Measurements from ENCODE around the gene SLC15A3. TPM values are rescaled to one million over a fixed set of nuclear protein-coding genes. Genes with fewer than 3 reads are reported as not detected.

Gene SLC15A3
- total and polyA plus RNA-seq, 7 experiments from 2014 or later = 0.85 to 101 (median 10.2) TPM

DNA sequence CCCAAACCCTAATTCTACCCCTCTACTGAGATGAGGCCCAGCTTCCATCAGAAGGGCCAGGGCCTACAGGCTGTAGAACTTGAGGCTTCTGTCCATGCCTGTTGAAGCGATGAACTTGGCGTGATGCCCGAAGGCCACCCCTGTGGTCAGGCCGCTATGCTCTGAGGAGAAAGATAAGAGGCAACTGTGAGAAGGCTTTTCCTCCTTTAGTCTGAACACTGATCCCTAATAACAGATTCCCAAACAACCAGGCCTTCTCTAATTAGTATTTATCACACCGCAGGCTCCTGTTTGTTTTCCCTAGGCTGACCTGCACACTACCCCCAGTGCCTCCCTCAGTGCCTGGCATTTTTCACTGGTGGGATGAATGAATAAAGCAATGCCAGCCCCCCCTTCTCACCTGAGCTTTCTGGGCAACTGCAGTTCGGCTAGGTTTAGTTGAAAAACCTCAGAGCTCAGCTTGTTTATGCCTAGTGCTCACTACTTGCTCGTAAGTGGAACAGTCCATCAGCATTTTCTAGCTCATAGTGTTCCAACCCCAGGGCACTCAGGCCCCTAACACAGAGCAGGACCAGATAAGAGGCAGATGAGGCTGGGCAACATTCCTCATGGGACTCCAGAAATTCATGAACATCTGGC lies 60.8 kb downstream of the SLC15A3 start:
- peaks cover 0 to 10% (median 4%) of the 10 kb centered on the region in 7 donors for H3K4me1 Mint-ChIP-seq
- Histone ChIP-seq H3K9me3 (ENCODE audit: control insufficient read depth in 2 of 3, low read length in 3 of 3) (no peaks in the 10 kb centered on the region), H3K27me3 (ENCODE audit: control insufficient read depth in 2 of 2, insufficient read depth in 2 of 2, low read length in 2 of 2) (no peaks in the 10 kb centered on the region), H3K4me1 (ENCODE audit: control insufficient read depth in 2 of 2, insufficient read depth in 2 of 2, low read length in 2 of 2) (no peaks in the 10 kb centered on the region), H3K36me3 (ENCODE audit: control insufficient read depth in 2 of 3, insufficient read depth in 3 of 3, low read length in 3 of 3) (peaks cover 10 to 69% (median 22%) of the 10 kb centered on the region in 3 experiments), H3K27ac (ENCODE audit: low read depth, low read length) (no peak overlapping the region), H3K4me3 (ENCODE audit: low read length) (no peak overlapping the region)
- no peak overlapping the region for H3K4me3 Mint-ChIP-seq
- DNase-seq (no peak), ATAC-seq (no peak)
- H3K27ac Mint-ChIP-seq = no peak overlapping the region
- intact Hi-C loops (cut with micrococcal nuclease) = no loop called here
- ChIA-PET POLR2A (interaction anchor here (1.7 kb wide), 1 partner anchor 13 kb away, joined by 8 read pairs; no protein-coding TSS in a partner anchor), CTCF (interaction anchor here (2.0 kb wide), 1 partner anchor 8 kb away, joined by 13 read pairs; no protein-coding TSS in a partner anchor)
- no peaks in the 10 kb centered on the region for H3K27me3 Mint-ChIP-seq
- peaks cover 12 to 49% (median 25%) of the 10 kb centered on the region in 5 donors for H3K36me3 Mint-ChIP-seq
- H3K9me3 Mint-ChIP-seq = no peaks in the 10 kb centered on the region

GRCh38 chr11:60890696-60891095 lies 61.3 kb downstream of the SLC15A3 start:
- DNase-seq (no peak), ATAC-seq (no peak)
- Mint-ChIP-seq H3K27ac (peak overlapping the region in 1 of 9 donors; percentile 12), H3K36me3 (peaks cover 11 to 46% (median 22%) of the 10 kb centered on the region in 5 donors), H3K9me3 (no peaks in the 10 kb centered on the region), H3K4me1 (peaks cover 0 to 9% (median 4%) of the 10 kb centered on the region in 7 donors), H3K27me3 (no peaks in the 10 kb centered on the region), H3K4me3 (no peak overlapping the region)
- no peak overlapping the region for H3K27ac ChIP-seq (ENCODE audit: low read depth, low read length)
- ChIA-PET POLR2A (interaction anchor here (0.6 to 1.7 kb wide), 2 partner anchors 14 to 90 kb away, joined by 3 to 8 read pairs; no protein-coding TSS in a partner anchor), CTCF (interaction anchor here (2.0 kb wide), 1 partner anchor 9 kb away, joined by 13 read pairs; no protein-coding TSS in a partner anchor)
- H3K9me3 ChIP-seq (ENCODE audit: control insufficient read depth in 2 of 3, low read length in 3 of 3) = no peaks in the 10 kb centered on the region
- H3K36me3 ChIP-seq (ENCODE audit: control insufficient read depth in 2 of 3, insufficient read depth in 3 of 3, low read length in 3 of 3) = peaks cover 6 to 64% (median 16%) of the 10 kb centered on the region in 3 experiments
- no peak overlapping the region for H3K4me3 ChIP-seq (ENCODE audit: low read length)
- intact Hi-C loops (cut with micrococcal nuclease) = no loop called here
- H3K4me1 ChIP-seq (ENCODE audit: control insufficient read depth in 2 of 2, insufficient read depth in 2 of 2, low read length in 2 of 2) = no peaks in the 10 kb centered on the region
- H3K27me3 ChIP-seq (ENCODE audit: control insufficient read depth in 2 of 2, insufficient read depth in 2 of 2, low read length in 2 of 2) = no peaks in the 10 kb centered on the region

- CTCF ChIA-PET = interaction anchor here (0.6 to 2.0 kb wide), 2 partner anchors 10 to 43 kb away, joined by 3 to 13 read pairs; no protein-coding TSS in a partner anchor
- POLR2A ChIA-PET = interaction anchor here (1.7 kb wide), 1 partner anchor 14 kb away, joined by 8 read pairs; no protein-coding TSS in a partner anchor
- H3K27ac Mint-ChIP-seq = peak overlapping the region in 4 of 9 donors; percentile 0 to 73 (median 33)
- intact Hi-C loops (cut with micrococcal nuclease) = no loop called here
- Histone ChIP-seq H3K9me3 (ENCODE audit: control insufficient read depth in 2 of 3, low read length in 3 of 3) (no peaks in the 10 kb centered on the region), H3K36me3 (ENCODE audit: control insufficient read depth in 2 of 3, insufficient read depth in 3 of 3, low read length in 3 of 3) (peaks cover 4 to 56% (median 8%) of the 10 kb centered on the region in 3 experiments), H3K27ac (ENCODE audit: low read depth, low read length) (no peak overlapping the region), H3K4me1 (ENCODE audit: control insufficient read depth in 2 of 2, insufficient read depth in 2 of 2, low read length in 2 of 2) (no peaks in the 10 kb centered on the region), H3K4me3 (ENCODE audit: low read length) (no peak overlapping the region), H3K27me3 (ENCODE audit: control insufficient read depth in 2 of 2, insufficient read depth in 2 of 2, low read length in 2 of 2) (no peaks in the 10 kb centered on the region)
- no peaks in the 10 kb centered on the region for H3K27me3 Mint-ChIP-seq
- H3K4me3 Mint-ChIP-seq = no peak overlapping the region
- H3K36me3 Mint-ChIP-seq = peaks cover 6 to 45% (median 22%) of the 10 kb centered on the region in 5 donors
- peaks cover 0 to 8% (median 4%) of the 10 kb centered on the region in 7 donors for H3K4me1 Mint-ChIP-seq
- ATAC-seq = no peak
- no peaks in the 10 kb centered on the region for H3K9me3 Mint-ChIP-seq
- no peak for DNase-seq
These were observed 62.1 kb downstream of the SLC15A3 start for GRCh38 chr11:60889869-60890311.

DNA sequence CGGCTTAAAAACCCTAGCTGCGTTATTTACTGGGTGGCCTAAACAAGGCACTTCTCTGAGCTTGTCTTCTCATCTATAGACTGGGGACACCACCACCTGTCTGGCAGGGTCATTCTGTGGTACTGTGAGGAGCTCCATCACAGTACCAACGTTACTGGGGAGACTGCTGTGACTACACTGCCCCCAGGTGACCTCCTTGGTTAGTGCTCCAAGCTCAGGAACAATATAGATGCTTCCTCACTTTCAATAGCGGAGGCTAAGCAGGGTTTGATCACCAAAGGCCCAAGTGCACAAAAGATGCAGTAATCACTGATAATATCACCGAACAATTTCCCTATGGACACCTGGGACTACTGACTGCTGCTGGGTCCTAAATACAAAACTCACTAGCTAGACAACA lies 64.4 kb downstream of the SLC15A3 start:
- DNase-seq = peak in 2 of 9 donors; percentile 14 to 24
- Mint-ChIP-seq H3K27me3 (no peaks in the 10 kb centered on the region), H3K36me3 (peaks cover 10 to 46% (median 22%) of the 10 kb centered on the region in 5 donors), H3K9me3 (no peaks in the 10 kb centered on the region), H3K4me3 (no peak overlapping the region), H3K27ac (no peak overlapping the region), H3K4me1 (peaks cover 0 to 9% (median 7%) of the 10 kb centered on the region in 7 donors)
- Histone ChIP-seq H3K27me3 (ENCODE audit: control insufficient read depth in 2 of 2, insufficient read depth in 2 of 2, low read length in 2 of 2) (no peaks in the 10 kb centered on the region), H3K4me3 (ENCODE audit: low read length) (no peak overlapping the region), H3K4me1 (ENCODE audit: control insufficient read depth in 2 of 2, insufficient read depth in 2 of 2, low read length in 2 of 2) (no peaks in the 10 kb centered on the region), H3K27ac (ENCODE audit: low read depth, low read length) (no peak overlapping the region), H3K36me3 (ENCODE audit: control insufficient read depth in 2 of 3, insufficient read depth in 3 of 3, low read length in 3 of 3) (peaks cover 4 to 38% (median 6%) of the 10 kb centered on the region in 3 experiments), H3K9me3 (ENCODE audit: control insufficient read depth in 2 of 3, low read length in 3 of 3) (no peaks in the 10 kb centered on the region)
- intact Hi-C loops (cut with micrococcal nuclease) = loop anchor here (1.0 kb wide), 2 partner anchors 56 to 112 kb away; no protein-coding TSS in a partner anchor
- peak; percentile 87 for ATAC-seq
- POLR2A ChIA-PET = no interaction called here
- CTCF ChIA-PET = interaction anchor here (0.7 to 2.4 kb wide), 4 partner anchors 12 to 56 kb away, joined by 3 to 29 read pairs (median 5); no protein-coding TSS in a partner anchor

Other genes starting within 250 kb of the SLC15A3 start
- not detected for gene MS4A18, start 227.5 kb downstream of the SLC15A3 start, total RNA-seq
- not detected for gene MS4A18, start 227.5 kb downstream of the SLC15A3 start, polyA plus RNA-seq
- gene MS4A15, start 195.3 kb downstream of the SLC15A3 start, total RNA-seq = not detected
- gene MS4A15, start 195.3 kb downstream of the SLC15A3 start, polyA plus RNA-seq = not detected
- not detected for gene MS4A10, start 166.8 kb downstream of the SLC15A3 start, total RNA-seq
- not detected for gene MS4A10, start 166.8 kb downstream of the SLC15A3 start, polyA plus RNA-seq
- gene CCDC86, start 110.1 kb downstream of the SLC15A3 start, total RNA-seq = 10 to 100 TPM in 4 of 5 experiments, 1 to 10 TPM in 1; 9.1 to 26.2 (median 11.6) TPM
- 10 to 100 TPM; 12.4 to 21.1 TPM for gene CCDC86, start 110.1 kb downstream of the SLC15A3 start, polyA plus RNA-seq
- 1 to 10 TPM in 2 of 5 experiments, under 1 TPM in 2, not detected in 1; 0.57 to 4.5 (median 0.96) TPM for gene PTGDR2, start 96.2 kb downstream of the SLC15A3 start, total RNA-seq
- under 1 TPM in 1 of 2 donors, not detected in 1; 0.08 TPM for gene PTGDR2, start 96.2 kb downstream of the SLC15A3 start, polyA plus RNA-seq
- not detected for gene ZP1, start 84.6 kb downstream of the SLC15A3 start, total RNA-seq
- gene ZP1, start 84.6 kb downstream of the SLC15A3 start, polyA plus RNA-seq = not detected
- 100 to 1,000 TPM in 1 of 5 experiments, 10 to 100 TPM in 4; 72.8 to 139 (median 85.6) TPM for gene PRPF19, start 45.6 kb downstream of the SLC15A3 start, total RNA-seq
- gene PRPF19, start 45.6 kb downstream of the SLC15A3 start, polyA plus RNA-seq = 10 to 100 TPM; 17.9 to 20.0 TPM
- 10 to 100 TPM; 49.8 to 99.8 (median 56.9) TPM for gene TMEM109, start 38.0 kb downstream of the SLC15A3 start, total RNA-seq
- 100 to 1,000 TPM; 208 to 287 TPM for gene TMEM109, start 38.0 kb downstream of the SLC15A3 start, polyA plus RNA-seq
- gene TMEM132A, start 27.7 kb downstream of the SLC15A3 start, total RNA-seq = under 1 TPM in 2 of 5 experiments, not detected in 3; 0.57 to 0.58 TPM
- gene TMEM132A, start 27.7 kb downstream of the SLC15A3 start, polyA plus RNA-seq = not detected
- gene CD6, start 19.5 kb upstream of the SLC15A3 start, total RNA-seq = 100 to 1,000 TPM; 361 to 653 (median 430) TPM
- 100 to 1,000 TPM; 195 to 303 TPM for gene CD6, start 19.5 kb upstream of the SLC15A3 start, polyA plus RNA-seq
- 100 to 1,000 TPM; 180 to 399 (median 224) TPM for gene CD5, start 150.3 kb upstream of the SLC15A3 start, total RNA-seq
- gene CD5, start 150.3 kb upstream of the SLC15A3 start, polyA plus RNA-seq = 100 to 1,000 TPM; 217 to 371 TPM
- 10 to 100 TPM in 1 of 5 experiments, 1 to 10 TPM in 4; 4.1 to 12.0 (median 7.9) TPM for gene VPS37C, start 209.2 kb upstream of the SLC15A3 start, total RNA-seq
- gene VPS37C, start 209.2 kb upstream of the SLC15A3 start, polyA plus RNA-seq = under 1 TPM; 0.31 to 0.82 TPM